GM18867 (cell line): ENCODE data around the gene PCMT1.
"Not testable (repeated sequence)": the region's sequence is repeated elsewhere in the genome, so short reads cannot be mapped to it uniquely, and the experiment has no call there.

Experiments
- ATAC-seq: cut with Tn5 transposase; IDR thresholded peaks from one replicate; pipeline ENCODE4 v1.9.1; 2021; ENCODE audit warnings: mild to moderate bottlenecking, moderate library complexity; ENCODE audit not compliant: unreplicated experiment

PCMT1 gene

GRCh38 chr6:149852881-149853280, 103.3 kb downstream of the PCMT1 start:
- ATAC-seq, result no peak

- not testable (repeated sequence) for ATAC-seq
Measured at GRCh38 chr6:149854017-149854416, 104.5 kb downstream of the PCMT1 start.

GRCh38 chr6:149854532-149854931, 105.0 kb downstream of the PCMT1 start:
- no peak for ATAC-seq

- ATAC-seq, result no peak
Measured at GRCh38 chr6:149855040-149855654, 105.6 kb downstream of the PCMT1 start.

GRCh38 chr6:149855741-149856140, 106.2 kb downstream of the PCMT1 start:
- no peak for ATAC-seq

- ATAC-seq, result no peak
Measured at GRCh38 chr6:149856256-149856994, 106.9 kb downstream of the PCMT1 start.

GRCh38 chr6:149857541-149857940, 108.0 kb downstream of the PCMT1 start:
- no peak for ATAC-seq

- no peak for ATAC-seq
Measured at GRCh38 chr6:149859368-149859767, 109.8 kb downstream of the PCMT1 start.

GRCh38 chr6:149859938-149860337, 110.4 kb downstream of the PCMT1 start:
- ATAC-seq, result no peak

GRCh38 chr6:149860513-149860833, 110.9 kb downstream of the PCMT1 start:
- no peak for ATAC-seq
